Suprapubic skin (tissue), 3 donors: Measurements from ENCODE around the gene SHC4.

Source experiments
- POLR2A ChIP-seq, 2 donors: fragments of 450-650 bp; IDR thresholded peaks; one replicate each; pipeline ENCODE4 v1.6.1; 2017; ENCODE audit warnings: antibody characterized with exemption in 2 of 2, mild to moderate bottlenecking in 2 of 2, moderate library complexity in 2 of 2
- TF ChIP-seq, protein P1 (sequence below), 2 donors: fragments of 200-600 bp in 1 of 2; fragments of 450-650 bp in 1 of 2; sonication (generic) in 1 of 2; IDR thresholded peaks; one replicate each; pipeline ENCODE4 v1.5.1; 2016 to 2019; ENCODE audit warnings: antibody characterized with exemption in 2 of 2, mild to moderate bottlenecking in 1 of 2, moderate library complexity in 1 of 2

DNA sequence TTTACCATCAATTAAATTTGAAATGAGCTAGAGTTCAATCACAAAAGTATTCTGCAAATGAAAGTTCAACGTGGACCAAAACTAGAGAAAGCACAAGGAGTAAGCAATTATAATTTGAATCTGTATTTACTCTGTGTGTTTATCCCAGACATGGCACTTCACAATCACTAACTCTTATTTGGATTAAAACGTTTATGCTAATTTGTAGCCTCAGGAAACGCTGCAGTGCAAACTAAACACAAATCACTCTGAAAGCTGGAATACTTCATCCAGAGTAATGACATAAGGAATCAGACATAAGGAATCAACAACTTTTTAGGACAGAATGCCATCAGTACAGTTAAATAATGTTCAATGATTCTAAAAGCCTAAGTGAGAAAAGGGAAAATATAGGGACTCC is 171.3 kb downstream of the SHC4 start:
- TF ChIP-seq, protein P1, sequence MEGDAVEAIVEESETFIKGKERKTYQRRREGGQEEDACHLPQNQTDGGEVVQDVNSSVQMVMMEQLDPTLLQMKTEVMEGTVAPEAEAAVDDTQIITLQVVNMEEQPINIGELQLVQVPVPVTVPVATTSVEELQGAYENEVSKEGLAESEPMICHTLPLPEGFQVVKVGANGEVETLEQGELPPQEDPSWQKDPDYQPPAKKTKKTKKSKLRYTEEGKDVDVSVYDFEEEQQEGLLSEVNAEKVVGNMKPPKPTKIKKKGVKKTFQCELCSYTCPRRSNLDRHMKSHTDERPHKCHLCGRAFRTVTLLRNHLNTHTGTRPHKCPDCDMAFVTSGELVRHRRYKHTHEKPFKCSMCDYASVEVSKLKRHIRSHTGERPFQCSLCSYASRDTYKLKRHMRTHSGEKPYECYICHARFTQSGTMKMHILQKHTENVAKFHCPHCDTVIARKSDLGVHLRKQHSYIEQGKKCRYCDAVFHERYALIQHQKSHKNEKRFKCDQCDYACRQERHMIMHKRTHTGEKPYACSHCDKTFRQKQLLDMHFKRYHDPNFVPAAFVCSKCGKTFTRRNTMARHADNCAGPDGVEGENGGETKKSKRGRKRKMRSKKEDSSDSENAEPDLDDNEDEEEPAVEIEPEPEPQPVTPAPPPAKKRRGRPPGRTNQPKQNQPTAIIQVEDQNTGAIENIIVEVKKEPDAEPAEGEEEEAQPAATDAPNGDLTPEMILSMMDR (IDR thresholded peaks at IDR 0.05): no peak
- no peak for TF ChIP-seq POLR2A (IDR thresholded peaks at IDR 0.05)
